NT2/D1 (cell line): ENCODE data around the gene DSTYK.

ENCODE experiments used
- YY1 ChIP-seq: IDR thresholded peaks from 2 replicates; pipeline ENCODE4 v1.6.1; 2011; ENCODE audit not compliant: insufficient read length, insufficient read depth
- ZNF274 ChIP-seq: IDR thresholded peaks from 2 replicates; pipeline ENCODE4 v1.6.1; 2011; ENCODE audit warnings: mild to moderate bottlenecking, low read depth, low read length

DNA sequence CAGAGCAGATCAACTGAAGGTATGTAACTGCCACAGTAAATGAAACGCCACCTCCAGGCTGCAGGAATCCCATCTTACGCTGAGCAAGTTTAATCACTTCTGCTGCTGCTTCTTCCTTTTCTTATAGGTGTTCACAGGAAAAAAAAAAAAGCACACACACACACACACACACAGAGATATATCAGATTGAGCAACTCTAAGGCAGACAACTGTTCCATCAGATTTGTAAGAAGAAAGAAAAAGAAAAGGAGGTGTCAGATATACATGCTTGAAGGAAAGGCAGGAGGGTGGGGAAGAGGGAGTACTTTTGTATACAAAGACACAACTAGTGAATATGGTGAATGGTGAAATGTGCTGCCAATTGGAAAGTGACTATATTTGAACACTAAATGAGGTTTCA lies 28.6 kb downstream of the DSTYK start:
- TF ChIP-seq YY1 (no peak), ZNF274 (no peak)
